GM18519 (cell line): ENCODE data around the gene HPSE2.

Experiments
- ATAC-seq: cut with Tn5 transposase; IDR thresholded peaks from one replicate; pipeline ENCODE4 v1.9.1; 2021; ENCODE audit warnings: mild to moderate bottlenecking, moderate library complexity; ENCODE audit not compliant: unreplicated experiment, low FRiP score

HPSE2 gene

DNA sequence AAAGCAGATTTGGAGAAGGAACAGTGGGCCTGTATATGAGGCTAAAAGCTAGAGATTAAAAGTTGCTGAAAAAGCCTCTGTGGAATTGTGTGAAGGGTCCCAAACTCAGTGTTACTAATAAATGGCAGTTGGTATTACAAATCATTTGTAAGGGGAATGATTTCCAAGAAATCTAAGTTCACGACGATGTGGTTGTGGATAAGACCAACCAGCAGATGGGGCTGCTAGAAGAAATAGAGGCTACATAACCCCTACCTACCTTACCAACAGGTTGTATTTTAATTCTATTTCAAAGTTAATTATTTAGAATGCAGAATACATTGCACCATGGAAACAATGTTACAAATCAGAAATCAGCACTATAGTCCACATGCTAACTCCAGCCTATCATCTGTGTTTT lies 377.1 kb downstream of the HPSE2 start:
- ATAC-seq: no peak

DNA sequence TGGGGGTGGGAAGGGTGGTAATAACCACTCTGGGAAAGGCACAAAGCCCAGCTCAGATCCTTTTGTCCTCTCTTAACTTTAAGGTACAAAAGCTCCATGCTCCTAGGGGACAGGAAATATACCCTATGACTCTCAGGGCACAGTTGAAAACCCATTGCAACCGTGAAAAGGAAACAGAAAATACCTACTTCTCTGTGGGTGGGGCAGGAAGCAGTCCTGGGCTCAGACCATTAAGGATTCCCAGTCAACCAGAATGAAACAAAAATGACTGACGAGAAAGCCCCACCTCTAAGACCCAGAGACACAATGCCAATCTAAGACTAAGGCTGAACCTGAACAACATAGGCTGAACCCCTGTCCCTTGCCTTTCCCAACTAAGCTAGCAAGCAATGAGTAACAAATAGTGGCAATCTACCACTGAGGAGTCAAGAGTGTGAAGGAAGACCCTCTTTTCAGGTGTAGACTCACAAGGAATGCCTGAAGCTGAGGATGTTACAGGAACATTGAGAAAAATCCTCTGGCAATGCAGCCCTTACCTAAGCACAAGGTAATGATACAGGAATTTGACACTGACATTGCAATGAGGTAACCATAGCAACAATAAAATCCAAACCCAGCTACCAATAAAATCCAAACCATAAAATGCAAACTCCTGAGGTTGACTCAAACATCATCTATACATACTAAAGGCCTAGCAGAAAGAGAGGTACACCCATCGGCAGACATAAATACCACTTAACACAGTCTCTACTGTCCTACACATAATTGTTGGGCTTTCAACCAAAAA lies 380.1 kb downstream of the HPSE2 start:
- ATAC-seq: no peak

DNA sequence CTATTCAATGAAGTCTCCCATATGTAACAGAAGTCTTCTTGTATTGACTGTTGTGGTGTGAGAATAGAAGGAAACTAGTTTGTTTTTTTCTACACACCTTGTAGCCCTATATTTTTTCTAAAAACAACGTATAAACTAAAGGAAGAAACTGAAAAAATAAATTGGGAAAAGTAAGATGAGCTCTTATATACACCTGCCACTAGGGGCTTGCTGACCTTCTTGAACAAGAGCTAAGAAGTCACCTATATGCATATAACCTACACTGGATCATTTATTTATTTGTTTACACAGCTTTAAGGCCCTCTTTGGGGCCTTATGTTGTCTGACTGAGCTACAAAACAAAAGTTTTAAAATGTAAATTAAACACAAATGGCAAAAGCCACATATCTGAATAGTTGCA lies 383.0 kb downstream of the HPSE2 start:
- ATAC-seq: no peak

DNA sequence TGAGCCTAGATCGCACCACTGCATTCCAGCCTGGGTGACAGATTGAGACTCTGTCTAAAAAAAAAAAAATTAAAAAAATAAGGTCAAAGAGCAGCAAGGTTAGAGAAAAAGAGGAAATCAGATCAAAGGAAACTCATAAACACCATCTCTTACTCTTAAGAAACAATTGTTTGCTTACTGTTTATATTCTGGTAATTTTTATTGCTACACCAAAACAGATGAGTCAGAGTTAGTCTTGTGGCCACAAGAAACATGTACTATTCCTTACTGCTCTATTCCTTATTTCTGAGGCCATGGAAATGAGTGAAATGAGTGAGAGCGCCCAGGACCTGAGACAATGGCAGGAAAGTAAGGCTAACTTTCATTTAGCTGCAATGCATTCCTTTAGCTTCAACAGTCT lies 387.3 kb downstream of the HPSE2 start:
- no peak for ATAC-seq

DNA sequence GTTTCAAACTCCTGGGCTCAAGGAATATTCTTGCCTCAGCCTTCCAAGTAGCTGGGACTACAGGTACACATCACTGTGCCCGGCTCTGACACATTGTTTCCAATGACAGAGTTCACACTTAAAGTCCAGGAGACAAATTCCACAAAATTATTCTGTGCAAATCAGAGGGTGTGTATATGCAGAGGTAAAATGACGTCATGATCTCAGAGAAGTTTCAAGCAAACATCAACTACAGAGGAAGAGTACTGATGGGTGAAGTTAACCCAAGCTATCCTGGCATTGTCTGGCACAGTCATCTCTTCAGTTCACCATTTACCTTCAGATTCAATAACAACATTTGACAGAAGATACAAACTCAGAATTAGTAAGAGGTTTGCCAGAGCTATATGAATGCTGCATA lies 388.9 kb downstream of the HPSE2 start:
- no peak for ATAC-seq

DNA sequence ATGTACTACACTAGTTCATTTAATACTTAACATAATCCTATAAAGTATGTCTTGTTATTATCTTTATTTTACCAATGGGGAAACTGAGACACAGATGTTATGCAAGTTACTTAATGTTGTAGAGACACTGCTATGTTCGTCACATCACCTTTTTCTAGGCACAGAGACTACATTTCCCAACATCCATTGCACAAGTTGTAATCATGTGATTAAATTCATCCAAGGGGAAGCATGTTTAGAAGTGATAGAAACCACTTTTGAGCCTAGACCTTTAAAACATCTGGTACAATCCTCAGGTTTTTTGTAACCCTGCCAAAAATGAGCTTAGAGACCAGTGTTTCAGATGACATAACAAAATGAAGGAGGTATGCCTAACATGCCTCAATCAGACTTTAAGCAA lies 402.1 kb downstream of the HPSE2 start:
- ATAC-seq: no peak

DNA sequence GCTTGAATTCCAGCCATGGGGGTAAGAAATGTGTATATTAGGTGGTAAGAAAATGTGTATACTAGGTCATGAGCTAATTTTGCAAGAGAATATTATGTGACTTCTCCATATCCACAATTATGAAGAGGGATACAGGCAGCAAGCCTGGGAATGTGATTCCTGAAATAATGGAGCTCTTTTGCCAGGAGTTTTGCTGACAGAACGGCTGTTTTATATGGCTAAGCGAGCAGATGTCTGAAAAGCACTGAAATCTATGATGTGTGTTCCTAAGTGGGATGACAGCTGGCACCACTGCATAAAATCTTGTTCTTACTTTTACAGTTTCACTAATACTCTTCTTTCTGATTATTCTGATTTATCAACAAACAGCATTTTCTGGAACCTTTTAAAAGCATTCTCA lies 402.9 kb downstream of the HPSE2 start:
- no peak for ATAC-seq

DNA sequence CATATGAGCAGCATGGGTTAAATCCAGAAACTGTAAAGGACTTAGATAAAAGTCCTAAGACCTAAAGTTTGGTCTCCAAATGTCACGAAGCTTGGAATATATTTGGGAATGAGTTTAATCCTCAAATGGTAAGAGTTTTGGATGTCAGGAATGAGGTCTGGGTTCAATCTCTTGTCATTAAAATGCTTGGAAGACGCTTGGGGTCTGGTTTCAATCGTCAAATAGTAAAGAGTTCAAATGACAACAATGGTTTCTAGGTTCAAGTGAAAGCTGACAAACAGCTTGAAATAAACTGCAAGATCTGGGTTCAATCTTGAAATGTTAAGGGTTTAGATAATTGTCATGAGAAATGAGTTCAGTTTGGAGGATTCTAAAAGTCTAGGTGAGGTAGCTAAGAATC lies 403.5 kb downstream of the HPSE2 start:
- no peak for ATAC-seq

DNA sequence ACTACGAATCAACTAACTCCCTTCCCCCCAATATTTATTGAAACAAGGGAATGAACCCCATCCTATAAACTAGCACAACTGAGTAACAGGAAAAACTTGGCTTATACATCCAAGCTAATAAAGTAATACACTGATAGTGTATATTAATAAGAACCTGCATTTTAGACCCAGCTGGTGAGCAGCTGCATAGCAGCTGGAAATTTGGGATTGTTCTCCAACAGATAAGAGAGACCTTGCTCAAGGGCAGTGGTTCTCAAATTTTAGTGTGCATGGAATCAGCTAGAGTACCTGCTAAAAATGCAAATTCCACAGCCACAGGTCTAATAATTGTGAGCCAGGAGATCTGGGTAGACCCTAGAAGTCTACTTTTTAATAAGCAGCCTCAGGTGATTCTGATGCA lies 404.3 kb downstream of the HPSE2 start:
- ATAC-seq: no peak

DNA sequence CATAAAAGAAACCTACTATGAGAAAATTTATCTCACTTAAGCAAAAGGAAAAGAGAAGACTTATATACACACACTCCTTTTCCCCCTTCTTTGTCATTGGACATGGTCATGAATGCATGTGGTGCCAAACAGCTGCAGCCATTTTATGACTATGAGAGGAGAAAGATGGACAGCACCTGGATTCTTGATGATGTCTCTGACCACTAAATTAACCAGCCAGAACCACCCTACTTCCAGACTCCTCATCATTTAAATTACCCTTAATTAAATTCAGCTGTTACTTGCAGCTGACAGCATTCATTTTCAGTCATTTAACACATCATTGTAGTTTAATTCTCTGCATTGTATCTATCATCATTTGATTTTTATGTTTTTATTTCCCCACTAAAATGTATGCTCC lies 409.9 kb downstream of the HPSE2 start:
- ATAC-seq: no peak

DNA sequence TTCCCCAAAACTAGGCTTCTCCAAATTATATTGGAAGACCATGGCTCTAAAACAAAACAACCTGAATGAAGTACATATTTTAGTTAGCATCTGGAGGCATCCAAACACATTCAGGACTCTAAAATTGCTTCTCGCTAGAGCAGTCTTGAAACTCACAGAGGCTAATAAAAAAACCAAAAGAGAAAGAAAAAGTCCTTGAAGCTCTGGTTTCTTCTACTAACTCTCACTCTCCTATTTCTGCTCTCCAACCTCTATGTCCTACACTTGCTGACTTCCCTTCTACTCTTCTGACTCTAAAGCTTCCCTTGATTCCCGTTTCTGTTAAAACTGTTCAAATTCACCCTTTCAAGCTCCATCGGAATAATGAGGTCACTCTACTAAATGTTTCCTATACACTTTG lies 418.3 kb downstream of the HPSE2 start:
- no peak for ATAC-seq

DNA sequence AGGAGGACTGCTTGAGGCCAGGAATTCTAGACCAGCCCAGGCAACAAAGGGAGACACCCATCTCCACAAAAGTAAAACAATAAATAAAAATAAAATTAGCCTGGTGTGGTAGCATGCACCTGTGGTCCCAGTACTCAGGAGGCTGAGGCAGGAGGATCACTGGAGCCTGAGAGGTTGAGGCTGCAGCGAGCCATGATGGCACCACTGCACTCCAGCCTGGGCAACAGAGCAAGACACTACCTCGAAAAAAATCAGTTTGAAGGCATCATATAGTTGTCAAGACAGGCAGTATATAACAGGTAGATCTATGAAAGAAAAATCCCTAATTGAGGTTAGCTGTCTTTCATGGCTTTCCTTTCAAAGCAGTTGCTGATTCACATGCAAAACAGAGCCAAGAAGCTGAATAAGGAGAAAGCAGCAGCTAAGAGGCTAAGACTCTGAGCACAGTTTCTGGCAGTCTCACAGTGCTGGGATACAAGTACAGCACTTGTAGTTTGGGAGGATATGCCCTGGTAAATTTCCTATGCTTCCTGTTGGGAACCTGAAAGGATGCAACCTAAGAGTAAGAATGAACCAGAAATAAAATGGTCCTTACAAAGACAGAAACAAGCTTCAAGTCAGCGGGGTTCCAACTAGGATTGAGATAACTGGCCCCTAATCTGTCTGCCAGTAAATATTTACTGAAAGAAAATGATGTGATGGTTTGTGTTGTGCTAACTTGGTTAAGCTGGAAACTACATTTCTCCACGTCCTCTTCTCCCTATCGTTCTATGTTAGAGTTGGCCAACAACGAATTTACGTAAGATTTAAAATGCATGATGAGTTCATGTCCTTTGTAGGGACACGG lies 420.4 kb downstream of the HPSE2 start:
- ATAC-seq: no peak

DNA sequence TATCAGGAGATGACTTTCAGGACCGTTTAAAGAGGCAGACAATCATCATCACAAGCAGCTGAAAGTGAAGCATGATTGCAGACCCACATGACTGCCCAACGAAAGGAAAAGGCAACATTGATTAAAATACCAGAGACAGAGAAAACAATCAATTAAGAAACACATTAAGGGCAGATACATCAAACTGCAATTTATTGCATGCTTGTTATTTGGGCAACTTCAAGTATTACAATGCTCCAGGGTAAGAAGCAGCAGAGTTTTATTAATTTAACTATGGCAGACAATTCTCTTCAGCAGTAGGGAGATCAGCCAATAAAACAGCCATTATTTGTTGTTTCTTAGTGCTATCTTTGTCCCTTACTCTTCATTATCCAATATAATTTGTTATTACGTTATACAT lies 421.2 kb downstream of the HPSE2 start:
- ATAC-seq: no peak

DNA sequence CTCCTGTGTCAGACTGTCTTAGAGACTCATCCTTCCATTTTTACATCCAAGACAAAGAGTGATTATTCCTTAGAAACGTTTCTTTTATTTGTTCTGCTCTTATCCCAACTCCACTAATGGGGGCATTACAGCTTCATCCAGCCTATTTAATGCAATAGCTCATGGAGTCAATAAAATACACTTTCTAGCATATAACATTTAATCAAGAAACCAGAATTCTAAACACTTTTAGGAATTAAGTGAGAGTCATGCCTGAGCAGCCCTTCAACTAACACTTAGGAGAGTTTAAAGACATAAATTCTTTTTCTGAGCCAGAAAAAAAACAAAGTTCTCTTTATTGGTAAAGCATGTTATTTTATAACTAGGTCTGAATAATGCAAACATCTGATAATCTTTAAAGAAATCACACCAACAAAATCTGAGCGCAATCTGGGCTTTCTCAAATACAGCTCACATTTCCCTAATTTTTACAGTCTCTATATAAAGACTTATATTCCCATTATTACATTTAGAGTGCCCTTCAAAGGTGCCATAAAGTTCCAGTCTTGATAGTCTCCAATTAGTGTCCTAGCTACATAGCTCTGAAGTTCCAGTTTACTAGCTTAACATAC lies 427.3 kb downstream of the HPSE2 start:
- ATAC-seq: no peak

DNA sequence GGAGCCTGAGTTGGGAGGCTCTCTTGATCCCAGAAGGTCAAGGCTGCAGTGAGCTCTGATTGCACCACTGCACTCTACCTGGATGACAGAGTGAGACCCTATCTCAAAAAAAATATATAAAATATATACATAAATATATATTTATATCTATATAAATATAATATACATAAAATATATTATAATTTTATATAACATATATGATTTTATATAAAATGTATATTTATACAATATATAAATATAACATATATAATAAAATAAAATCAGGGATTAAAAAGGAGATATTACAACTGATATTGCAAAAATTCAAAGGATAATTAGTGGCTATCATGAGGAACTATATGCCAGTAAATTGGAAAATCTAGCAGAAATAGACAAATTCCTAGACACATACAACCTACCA lies 435.4 kb downstream of the HPSE2 start:
- ATAC-seq: no peak

DNA sequence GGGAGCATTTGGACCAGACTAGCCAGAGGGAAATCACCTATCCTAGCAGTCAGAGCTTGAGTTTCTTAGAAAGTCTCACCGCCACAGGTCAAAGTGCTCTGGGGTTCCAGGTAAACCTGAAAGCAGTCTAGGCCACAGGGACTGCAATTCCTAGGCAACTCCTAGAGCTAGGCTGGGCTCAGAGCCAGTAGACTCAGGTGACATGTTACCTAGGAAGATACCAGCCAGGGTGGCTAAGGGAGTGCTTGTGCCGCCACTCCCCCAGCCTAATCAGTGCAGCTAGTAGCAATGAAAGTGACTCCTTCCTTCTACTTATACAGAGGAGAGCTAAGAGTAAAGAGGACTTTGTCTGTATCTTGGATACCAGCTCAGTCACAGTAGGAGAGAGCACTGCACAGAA lies 440.2 kb downstream of the HPSE2 start:
- no peak for ATAC-seq

DNA sequence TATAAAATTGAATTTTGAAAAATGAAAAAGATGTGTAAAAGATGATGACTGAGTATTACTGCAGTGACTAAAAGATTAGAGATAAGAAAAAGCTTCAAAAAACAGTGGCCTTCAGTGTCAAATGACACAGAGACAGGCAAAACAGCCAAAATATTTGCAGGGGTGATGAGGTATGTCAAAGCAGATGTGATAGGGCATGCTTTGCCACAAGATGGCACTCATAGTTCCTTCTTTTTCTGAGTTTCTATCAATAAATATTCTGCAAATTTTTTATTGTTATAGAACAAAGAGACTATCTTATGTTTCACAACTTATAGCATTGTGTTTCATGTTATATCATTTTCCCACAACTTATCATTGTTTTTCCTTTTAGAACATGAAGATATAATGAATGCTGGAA lies 444.8 kb downstream of the HPSE2 start:
- ATAC-seq: no peak

DNA sequence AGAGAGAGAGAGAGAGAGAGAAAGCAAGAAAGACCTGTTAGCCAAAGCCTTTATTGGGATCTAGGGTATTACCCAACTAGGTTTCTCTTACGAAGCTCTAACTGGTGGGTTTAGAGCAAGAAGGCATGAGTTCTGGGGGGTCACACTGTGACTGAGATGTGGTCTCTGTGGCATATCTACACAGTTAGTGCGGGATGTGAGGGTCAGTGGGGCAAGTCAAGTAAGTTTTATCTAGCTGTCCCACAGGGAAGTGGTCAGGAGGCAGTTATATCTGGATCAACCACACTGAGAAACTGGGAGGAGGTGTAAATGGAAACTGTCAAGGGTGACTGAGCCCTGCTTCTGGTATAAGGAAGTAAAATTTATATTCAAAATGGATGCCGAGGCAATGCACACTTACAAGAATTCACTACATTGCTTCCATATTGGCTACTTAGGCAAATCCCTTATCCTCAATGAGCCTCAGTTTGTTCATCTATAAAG lies 457.3 kb downstream of the HPSE2 start:
- ATAC-seq: no peak

DNA sequence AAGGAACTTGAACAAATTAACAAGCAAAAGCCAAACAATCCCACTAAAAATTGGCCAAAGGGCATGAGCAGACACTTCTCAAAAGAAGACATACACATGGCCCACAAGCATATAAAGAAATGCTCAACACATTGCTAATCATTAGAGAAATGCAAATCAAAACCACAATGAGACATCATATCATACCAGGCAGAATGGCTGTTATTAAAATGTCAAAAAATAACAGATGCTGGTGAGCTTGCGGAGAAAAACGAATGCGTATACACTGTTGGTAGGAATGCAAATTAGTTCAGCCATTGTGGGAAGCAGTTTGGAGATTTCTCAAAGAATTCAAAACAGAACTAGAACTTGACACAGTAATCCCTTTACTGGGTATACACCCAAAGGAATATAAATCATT lies 477.2 kb downstream of the HPSE2 start:
- ATAC-seq: no peak

DNA sequence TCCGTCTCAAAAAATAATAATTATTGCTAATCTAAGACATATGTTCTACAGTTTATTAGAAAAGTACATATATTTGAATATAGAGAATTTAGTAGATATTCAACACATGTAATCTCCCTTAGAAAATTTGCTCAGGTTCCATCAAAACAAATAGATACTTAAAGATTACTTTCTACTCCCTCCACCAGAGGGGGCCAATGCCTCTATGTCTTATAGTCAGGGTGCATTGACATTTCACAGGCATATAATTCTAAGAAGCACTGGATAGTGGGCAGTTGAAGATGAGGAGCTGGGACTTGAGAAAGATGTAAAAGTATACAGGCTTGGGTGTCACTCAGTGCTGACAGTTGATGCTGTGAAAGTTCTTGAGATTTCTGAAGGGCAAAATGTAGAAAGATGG lies 487.4 kb downstream of the HPSE2 start:
- no peak for ATAC-seq

DNA sequence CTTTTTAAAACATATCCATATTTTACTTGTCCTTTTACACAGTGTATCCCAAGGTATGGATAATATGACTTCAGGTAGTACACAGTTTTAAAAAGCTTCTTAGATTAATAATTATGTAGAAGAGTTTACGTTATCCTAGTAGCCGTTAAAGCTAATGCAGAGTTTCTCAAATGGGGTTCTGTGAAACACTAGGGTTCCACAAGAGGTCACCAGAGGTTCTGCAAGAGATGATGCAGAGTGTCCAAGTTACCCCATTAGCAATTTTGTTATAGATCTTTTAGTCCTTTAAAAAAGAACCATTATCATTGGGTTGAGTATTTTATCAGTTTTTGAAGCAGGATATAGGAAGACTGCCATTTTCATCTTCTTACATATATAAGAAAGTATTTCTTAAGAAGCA lies 490.0 kb downstream of the HPSE2 start:
- no peak for ATAC-seq
